Measurements from ENCODE around the gene UGT1A8.

UGT1A8 gene

DNA sequence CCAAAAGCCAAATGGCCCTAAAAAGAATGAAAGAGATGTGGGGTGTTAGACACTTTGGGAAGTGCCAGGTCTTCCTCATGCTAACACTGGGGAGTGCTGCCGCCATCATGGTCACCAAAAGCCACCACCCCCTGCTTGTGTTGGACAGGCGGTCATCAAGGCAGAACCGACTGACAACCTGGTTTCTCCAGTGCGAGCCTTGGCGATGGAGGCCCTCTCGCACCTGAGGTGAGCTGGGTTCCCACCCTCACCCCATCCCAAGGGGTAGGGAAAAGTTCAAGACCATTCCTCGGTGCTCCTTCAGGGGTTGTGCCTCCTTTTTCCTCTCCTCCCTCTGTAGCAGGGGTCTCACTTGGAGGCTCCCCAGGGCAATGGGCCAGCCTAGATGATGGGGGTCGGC is 194.3 kb downstream of the UGT1A8 start:
- no peak for TF ChIP-seq CTCF (IDR thresholded peaks at IDR 0.05; ENCODE audit: low read depth, low read length)
- H3K4me3 ChIP-seq (ENCODE audit: low read depth, low read length) = no peak overlapping the region

DNA sequence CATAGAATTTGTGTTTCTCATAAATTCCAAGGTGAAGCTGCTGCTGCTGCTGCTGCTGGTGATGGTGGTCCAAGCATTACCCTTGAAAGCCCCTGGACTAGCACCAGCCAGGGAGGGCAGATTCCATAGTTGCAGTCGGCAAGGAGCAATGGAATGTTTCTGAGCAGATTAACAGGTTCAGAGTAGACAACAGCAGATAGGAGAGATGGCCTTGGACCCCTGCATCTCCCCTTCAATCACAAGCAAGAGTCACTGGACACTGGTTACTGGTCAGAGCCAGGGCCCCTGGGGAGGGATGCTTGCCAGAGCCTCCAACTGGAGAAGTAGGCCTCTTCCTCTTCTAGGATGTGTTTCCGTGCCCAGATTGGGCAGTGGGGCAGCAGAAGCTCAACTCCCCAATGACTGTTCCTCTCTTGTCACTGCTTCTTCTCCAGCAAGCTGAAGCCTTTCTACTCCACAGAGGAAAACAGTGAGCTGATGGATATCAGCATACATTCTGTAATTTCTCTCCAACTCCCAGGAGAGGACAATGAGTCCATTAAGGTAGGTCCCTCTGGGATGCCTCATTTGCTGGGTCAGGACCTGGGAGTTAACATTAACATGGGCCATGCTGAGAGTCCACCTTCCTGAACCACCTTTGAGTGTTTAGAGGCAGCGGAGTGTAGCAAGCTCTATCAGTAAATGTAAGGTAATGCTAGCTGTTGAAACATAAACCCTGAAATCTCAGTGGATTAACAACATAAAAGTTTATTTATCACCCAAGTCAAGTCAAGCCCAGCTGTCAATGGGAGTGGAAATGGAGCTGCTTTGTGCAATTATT is 196.0 kb downstream of the UGT1A8 start:
- no peak for TF ChIP-seq CTCF (IDR thresholded peaks at IDR 0.05; ENCODE audit: low read depth, low read length)
- no peak overlapping the region for H3K4me3 ChIP-seq (ENCODE audit: low read depth, low read length)

GRCh38 chr2:233814056-233814835 is 196.8 kb downstream of the UGT1A8 start:
- H3K4me3 ChIP-seq (ENCODE audit: low read depth, low read length) = no peak overlapping the region
- no peak for TF ChIP-seq CTCF (IDR thresholded peaks at IDR 0.05; ENCODE audit: low read depth, low read length)

GRCh38 chr2:233815861-233816260 is 198.4 kb downstream of the UGT1A8 start:
- no peak for TF ChIP-seq CTCF (IDR thresholded peaks at IDR 0.05; ENCODE audit: low read depth, low read length)
- no peak overlapping the region for H3K4me3 ChIP-seq (ENCODE audit: low read depth, low read length)

- no peak for TF ChIP-seq CTCF (IDR thresholded peaks at IDR 0.05; ENCODE audit: low read depth, low read length)
- H3K4me3 ChIP-seq (ENCODE audit: low read depth, low read length) = no peak overlapping the region
These were observed 198.9 kb downstream of the UGT1A8 start for GRCh38 chr2:233816334-233816733.

- no peak overlapping the region for H3K4me3 ChIP-seq (ENCODE audit: low read depth, low read length)
These were observed 199.3 kb downstream of the UGT1A8 start for GRCh38 chr2:233816771-233817170.

More at GRCh38 chr2:233816771-233817170, 199.3 kb downstream of the UGT1A8 start:
- no peak for TF ChIP-seq CTCF (IDR thresholded peaks at IDR 0.05; ENCODE audit: low read depth, low read length)
